Eye (tissue), 1 donor: Measurements from ENCODE around the gene IQCH.

ENCODE experiments used
- DNase-seq: peaks from one replicate; pipeline ENCODE4 v3.0.0-alpha.2; 2015

The IQCH gene

GRCh38 chr15:67303490-67304363 lies 49.1 kb downstream of the IQCH start:
- no peak for DNase-seq

- no peak for DNase-seq
These were observed 50.2 kb downstream of the IQCH start for GRCh38 chr15:67304778-67305177.

- DNase-seq = no peak
These were observed 50.9 kb downstream of the IQCH start for GRCh38 chr15:67305506-67305905.

- no peak for DNase-seq
These were observed 52.6 kb downstream of the IQCH start for GRCh38 chr15:67307156-67307555.

- peak; percentile 47 for DNase-seq
These were observed 53.5 kb downstream of the IQCH start for GRCh38 chr15:67307889-67308597.

- DNase-seq = peak; percentile 22
These were observed 57.1 kb downstream of the IQCH start for GRCh38 chr15:67311731-67312130.

GRCh38 chr15:67319961-67320360 lies 65.4 kb downstream of the IQCH start:
- DNase-seq = no peak

- DNase-seq = no peak
These were observed 66.8 kb downstream of the IQCH start for GRCh38 chr15:67321352-67321751.

GRCh38 chr15:67322481-67322880 lies 67.9 kb downstream of the IQCH start:
- no peak for DNase-seq

- DNase-seq = no peak
These were observed 72.7 kb downstream of the IQCH start for GRCh38 chr15:67327312-67327711.

- no peak for DNase-seq
These were observed 73.2 kb downstream of the IQCH start for GRCh38 chr15:67327737-67328136.

GRCh38 chr15:67329984-67330733 lies 75.6 kb downstream of the IQCH start:
- DNase-seq = no peak

- no peak for DNase-seq
These were observed 77.1 kb downstream of the IQCH start for GRCh38 chr15:67331676-67332075.

- DNase-seq = no peak
These were observed 80.4 kb downstream of the IQCH start for GRCh38 chr15:67335026-67335425.

- no peak for DNase-seq
These were observed 81.1 kb downstream of the IQCH start for GRCh38 chr15:67335534-67336222.

- no peak for DNase-seq
These were observed 86.0 kb downstream of the IQCH start for GRCh38 chr15:67340630-67341029.

GRCh38 chr15:67341539-67341938 lies 87.0 kb downstream of the IQCH start:
- no peak for DNase-seq

- no peak for DNase-seq
These were observed 88.6 kb downstream of the IQCH start for GRCh38 chr15:67343206-67343605.

- no peak for DNase-seq
These were observed 95.0 kb downstream of the IQCH start for GRCh38 chr15:67349634-67350033.

- DNase-seq = no peak
These were observed 95.5 kb downstream of the IQCH start for GRCh38 chr15:67350042-67350441.

- peak; percentile 19 for DNase-seq
These were observed 103.8 kb downstream of the IQCH start for GRCh38 chr15:67358391-67358790.

- DNase-seq = peak; percentile 71
These were observed 104.2 kb downstream of the IQCH start for GRCh38 chr15:67358812-67359211.
